SK-N-SH treated with all-trans-retinoic acid at 6 μM for 48 hours (cell line): ENCODE results near the gene IRX2.

Source experiments
- ATAC-seq: fragments of 200-7000 bp; cut with Tn5 transposase; 3 replicates; pipeline ENCODE4 v1.9.1; 2020; ENCODE audit warnings: mild to moderate bottlenecking, moderate library complexity
- ARNTL ChIP-seq: fragments of 450-650 bp; formaldehyde crosslinking; IDR thresholded peaks from 2 replicates; pipeline ENCODE4 v1.5.0; 2020; ENCODE audit warnings: low read depth, mild to moderate bottlenecking, moderate library complexity, borderline replicate concordance
- BACH2 ChIP-seq: fragments of 250-450 bp; sonication (Bioruptor Pico); IDR thresholded peaks from 2 replicates; pipeline ENCODE4 v1.9.0; 2021; ENCODE audit warnings: mild to moderate bottlenecking, borderline replicate concordance
- CSDC2 ChIP-seq: fragments of 250-450 bp; sonication (Bioruptor Pico); IDR thresholded peaks from 2 replicates; pipeline ENCODE4 v1.5.0; 2020; ENCODE audit warnings: mild to moderate bottlenecking, moderate library complexity
- ESRRG ChIP-seq: fragments of 250-450 bp; sonication (Bioruptor Pico); IDR thresholded peaks from 2 replicates; pipeline ENCODE4 v1.6.1; 2021; ENCODE audit warnings: mild to moderate bottlenecking
- GLIS3 ChIP-seq: fragments of 250-450 bp; sonication (Bioruptor Pico); IDR thresholded peaks from 2 replicates; pipeline ENCODE4 v1.5.0; 2020; ENCODE audit warnings: mild to moderate bottlenecking, moderate library complexity
- ISL1 ChIP-seq: fragments of 250-450 bp; sonication (Bioruptor Pico); IDR thresholded peaks from 2 replicates; pipeline ENCODE4 v2.1.2; 2022; ENCODE audit warnings: mild to moderate bottlenecking, moderate library complexity
- PPARA ChIP-seq: fragments of 250-450 bp; sonication (Bioruptor Pico); IDR thresholded peaks from 2 replicates; pipeline ENCODE4 v1.5.0; 2020; ENCODE audit warnings: mild to moderate bottlenecking, borderline replicate concordance
- SNAI2 ChIP-seq: fragments of 250-450 bp; sonication (Bioruptor Pico); IDR thresholded peaks from 2 replicates; pipeline ENCODE4 v1.5.0; 2020; ENCODE audit warnings: mild to moderate bottlenecking, moderate library complexity
- TCF4 ChIP-seq: fragments of 250-450 bp; sonication (Bioruptor Pico); IDR thresholded peaks from 2 replicates; pipeline ENCODE4 v1.8.0; 2021; ENCODE audit warnings: mild to moderate bottlenecking, moderate library complexity, borderline replicate concordance
- TOX ChIP-seq: fragments of 250-450 bp; sonication (Bioruptor Pico); IDR thresholded peaks from 2 replicates; pipeline ENCODE4 v1.8.0; 2021; ENCODE audit warnings: mild to moderate bottlenecking, moderate library complexity, borderline replicate concordance
- ZC3H10 ChIP-seq: fragments of 250-450 bp; sonication (Bioruptor Pico); IDR thresholded peaks from 2 replicates; pipeline ENCODE4 v1.5.1; 2021; ENCODE audit warnings: mild to moderate bottlenecking, moderate library complexity
- ZFP30 ChIP-seq: fragments of 450-650 bp; formaldehyde crosslinking; IDR thresholded peaks from 2 replicates; pipeline ENCODE4 v1.5.0; 2022; ENCODE audit warnings: mild to moderate bottlenecking, moderate library complexity
- ZNF565 ChIP-seq: fragments of 450-650 bp; formaldehyde crosslinking; conservative IDR thresholded peaks from 2 replicates; pipeline ENCODE4 v1.5.0; 2020; ENCODE audit warnings: low read depth, mild to moderate bottlenecking, moderate library complexity
- ZNF70 ChIP-seq: fragments of 450-650 bp; formaldehyde crosslinking; IDR thresholded peaks from 2 replicates; pipeline ENCODE4 v1.5.0; 2020; ENCODE audit warnings: mild to moderate bottlenecking, moderate library complexity
- ZNF8 ChIP-seq: fragments of 450-650 bp; formaldehyde crosslinking; IDR thresholded peaks from 2 replicates; pipeline ENCODE4 v1.5.0; 2020; ENCODE audit warnings: mild to moderate bottlenecking, moderate library complexity
- TF ChIP-seq, protein P1 (sequence below): fragments of 250-450 bp; sonication (Bioruptor Pico); IDR thresholded peaks from 2 replicates; pipeline ENCODE4 v1.5.1; 2020; ENCODE audit warnings: low read depth, mild to moderate bottlenecking, moderate library complexity
- TF ChIP-seq, protein P2 (sequence below): fragments of 250-450 bp; sonication (Bioruptor Pico); IDR thresholded peaks from 2 replicates; pipeline ENCODE4 v1.5.0; 2020; ENCODE audit warnings: mild to moderate bottlenecking, moderate library complexity
- TF ChIP-seq, protein P3 (sequence below): fragments of 250-450 bp; sonication (Bioruptor Pico); IDR thresholded peaks from 2 replicates; pipeline ENCODE4 v1.5.1; 2021; ENCODE audit warnings: mild to moderate bottlenecking, moderate library complexity
- TF ChIP-seq, protein P4 (sequence below): fragments of 250-450 bp; sonication (Bioruptor Pico); IDR thresholded peaks from 2 replicates; pipeline ENCODE4 v1.8.0; 2020; ENCODE audit warnings: mild to moderate bottlenecking, moderate library complexity, borderline replicate concordance
- TF ChIP-seq, protein P5 (sequence below): fragments of 250-450 bp; sonication (Bioruptor Pico); IDR thresholded peaks from 2 replicates; pipeline ENCODE4 v1.8.0; 2021; ENCODE audit warnings: low read depth, mild to moderate bottlenecking, moderate library complexity, borderline replicate concordance

IRX2 gene

DNA sequence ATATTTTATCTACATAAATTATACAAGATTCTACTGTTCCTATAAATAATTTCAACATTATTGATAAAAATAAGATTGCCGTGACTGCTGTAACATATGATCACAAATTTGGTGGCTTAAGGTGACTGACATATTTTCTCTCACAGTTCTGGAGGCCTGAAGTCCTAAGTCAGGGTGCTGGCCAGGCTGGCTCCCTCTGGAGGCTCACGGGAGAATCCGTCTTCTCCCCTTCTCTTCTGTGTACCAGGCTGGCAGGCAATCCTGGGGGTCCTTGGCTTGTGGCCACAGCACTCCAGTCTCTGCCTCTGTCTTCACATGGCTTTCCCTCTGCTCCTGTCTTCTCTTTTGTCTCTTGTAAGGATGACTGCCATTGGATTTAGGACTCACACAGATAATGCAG is 31.7 kb upstream of the IRX2 start (continued):
- TF ChIP-seq, protein P1, sequence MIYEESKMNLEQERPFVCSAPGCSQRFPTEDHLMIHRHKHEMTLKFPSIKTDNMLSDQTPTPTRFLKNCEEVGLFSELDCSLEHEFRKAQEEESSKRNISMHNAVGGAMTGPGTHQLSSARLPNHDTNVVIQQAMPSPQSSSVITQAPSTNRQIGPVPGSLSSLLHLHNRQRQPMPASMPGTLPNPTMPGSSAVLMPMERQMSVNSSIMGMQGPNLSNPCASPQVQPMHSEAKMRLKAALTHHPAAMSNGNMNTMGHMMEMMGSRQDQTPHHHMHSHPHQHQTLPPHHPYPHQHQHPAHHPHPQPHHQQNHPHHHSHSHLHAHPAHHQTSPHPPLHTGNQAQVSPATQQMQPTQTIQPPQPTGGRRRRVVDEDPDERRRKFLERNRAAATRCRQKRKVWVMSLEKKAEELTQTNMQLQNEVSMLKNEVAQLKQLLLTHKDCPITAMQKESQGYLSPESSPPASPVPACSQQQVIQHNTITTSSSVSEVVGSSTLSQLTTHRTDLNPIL, result no peak
- TF ChIP-seq PPARA, result no peak
- TF ChIP-seq SNAI2 (CRISPR knock-in tag), result no peak

DNA sequence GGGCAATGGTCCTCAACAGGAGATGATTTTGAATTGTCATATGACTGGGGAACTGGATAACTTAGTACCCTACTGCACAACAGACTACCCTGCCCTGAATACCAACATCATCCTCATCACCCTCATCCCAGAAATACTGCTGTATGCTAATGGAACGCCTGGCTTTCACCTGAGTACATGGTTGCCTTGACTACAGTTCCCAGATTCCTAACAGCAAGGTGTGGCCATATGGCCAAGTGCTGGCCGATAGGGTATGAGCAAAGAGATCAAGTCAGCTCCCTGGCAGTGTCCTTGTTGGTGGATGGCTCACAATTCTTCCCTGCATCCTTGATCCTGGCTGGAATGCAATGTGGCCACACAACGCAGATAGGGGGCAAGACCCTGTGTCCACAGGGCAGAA is 31.2 kb upstream of the IRX2 start:
- TF ChIP-seq, protein P2, sequence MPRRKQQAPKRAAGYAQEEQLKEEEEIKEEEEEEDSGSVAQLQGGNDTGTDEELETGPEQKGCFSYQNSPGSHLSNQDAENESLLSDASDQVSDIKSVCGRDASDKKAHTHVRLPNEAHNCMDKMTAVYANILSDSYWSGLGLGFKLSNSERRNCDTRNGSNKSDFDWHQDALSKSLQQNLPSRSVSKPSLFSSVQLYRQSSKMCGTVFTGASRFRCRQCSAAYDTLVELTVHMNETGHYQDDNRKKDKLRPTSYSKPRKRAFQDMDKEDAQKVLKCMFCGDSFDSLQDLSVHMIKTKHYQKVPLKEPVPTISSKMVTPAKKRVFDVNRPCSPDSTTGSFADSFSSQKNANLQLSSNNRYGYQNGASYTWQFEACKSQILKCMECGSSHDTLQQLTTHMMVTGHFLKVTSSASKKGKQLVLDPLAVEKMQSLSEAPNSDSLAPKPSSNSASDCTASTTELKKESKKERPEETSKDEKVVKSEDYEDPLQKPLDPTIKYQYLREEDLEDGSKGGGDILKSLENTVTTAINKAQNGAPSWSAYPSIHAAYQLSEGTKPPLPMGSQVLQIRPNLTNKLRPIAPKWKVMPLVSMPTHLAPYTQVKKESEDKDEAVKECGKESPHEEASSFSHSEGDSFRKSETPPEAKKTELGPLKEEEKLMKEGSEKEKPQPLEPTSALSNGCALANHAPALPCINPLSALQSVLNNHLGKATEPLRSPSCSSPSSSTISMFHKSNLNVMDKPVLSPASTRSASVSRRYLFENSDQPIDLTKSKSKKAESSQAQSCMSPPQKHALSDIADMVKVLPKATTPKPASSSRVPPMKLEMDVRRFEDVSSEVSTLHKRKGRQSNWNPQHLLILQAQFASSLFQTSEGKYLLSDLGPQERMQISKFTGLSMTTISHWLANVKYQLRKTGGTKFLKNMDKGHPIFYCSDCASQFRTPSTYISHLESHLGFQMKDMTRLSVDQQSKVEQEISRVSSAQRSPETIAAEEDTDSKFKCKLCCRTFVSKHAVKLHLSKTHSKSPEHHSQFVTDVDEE, result no peak
- no peak for TF ChIP-seq ZC3H10
- TF ChIP-seq TCF4 (CRISPR knock-in tag), result no peak
- TF ChIP-seq ZNF565 (CRISPR knock-in tag), result no peak
- no peak for TF ChIP-seq ZFP30 (CRISPR knock-in tag)
- TF ChIP-seq, protein P3, sequence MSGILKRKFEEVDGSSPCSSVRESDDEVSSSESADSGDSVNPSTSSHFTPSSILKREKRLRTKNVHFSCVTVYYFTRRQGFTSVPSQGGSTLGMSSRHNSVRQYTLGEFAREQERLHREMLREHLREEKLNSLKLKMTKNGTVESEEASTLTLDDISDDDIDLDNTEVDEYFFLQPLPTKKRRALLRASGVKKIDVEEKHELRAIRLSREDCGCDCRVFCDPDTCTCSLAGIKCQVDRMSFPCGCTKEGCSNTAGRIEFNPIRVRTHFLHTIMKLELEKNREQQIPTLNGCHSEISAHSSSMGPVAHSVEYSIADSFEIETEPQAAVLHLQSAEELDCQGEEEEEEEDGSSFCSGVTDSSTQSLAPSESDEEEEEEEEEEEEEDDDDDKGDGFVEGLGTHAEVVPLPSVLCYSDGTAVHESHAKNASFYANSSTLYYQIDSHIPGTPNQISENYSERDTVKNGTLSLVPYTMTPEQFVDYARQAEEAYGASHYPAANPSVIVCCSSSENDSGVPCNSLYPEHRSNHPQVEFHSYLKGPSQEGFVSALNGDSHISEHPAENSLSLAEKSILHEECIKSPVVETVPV, result no peak
- no peak for TF ChIP-seq ISL1 (CRISPR knock-in tag)
- TF ChIP-seq, protein P4, sequence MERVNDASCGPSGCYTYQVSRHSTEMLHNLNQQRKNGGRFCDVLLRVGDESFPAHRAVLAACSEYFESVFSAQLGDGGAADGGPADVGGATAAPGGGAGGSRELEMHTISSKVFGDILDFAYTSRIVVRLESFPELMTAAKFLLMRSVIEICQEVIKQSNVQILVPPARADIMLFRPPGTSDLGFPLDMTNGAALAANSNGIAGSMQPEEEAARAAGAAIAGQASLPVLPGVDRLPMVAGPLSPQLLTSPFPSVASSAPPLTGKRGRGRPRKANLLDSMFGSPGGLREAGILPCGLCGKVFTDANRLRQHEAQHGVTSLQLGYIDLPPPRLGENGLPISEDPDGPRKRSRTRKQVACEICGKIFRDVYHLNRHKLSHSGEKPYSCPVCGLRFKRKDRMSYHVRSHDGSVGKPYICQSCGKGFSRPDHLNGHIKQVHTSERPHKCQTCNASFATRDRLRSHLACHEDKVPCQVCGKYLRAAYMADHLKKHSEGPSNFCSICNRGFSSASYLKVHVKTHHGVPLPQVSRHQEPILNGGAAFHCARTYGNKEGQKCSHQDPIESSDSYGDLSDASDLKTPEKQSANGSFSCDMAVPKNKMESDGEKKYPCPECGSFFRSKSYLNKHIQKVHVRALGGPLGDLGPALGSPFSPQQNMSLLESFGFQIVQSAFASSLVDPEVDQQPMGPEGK, result no peak
- TF ChIP-seq, protein P1, result no peak
- TF ChIP-seq ZNF70 (CRISPR knock-in tag), result no peak
- no peak for TF ChIP-seq BACH2
- no peak for TF ChIP-seq SNAI2 (CRISPR knock-in tag)
- no peak for ATAC-seq

DNA sequence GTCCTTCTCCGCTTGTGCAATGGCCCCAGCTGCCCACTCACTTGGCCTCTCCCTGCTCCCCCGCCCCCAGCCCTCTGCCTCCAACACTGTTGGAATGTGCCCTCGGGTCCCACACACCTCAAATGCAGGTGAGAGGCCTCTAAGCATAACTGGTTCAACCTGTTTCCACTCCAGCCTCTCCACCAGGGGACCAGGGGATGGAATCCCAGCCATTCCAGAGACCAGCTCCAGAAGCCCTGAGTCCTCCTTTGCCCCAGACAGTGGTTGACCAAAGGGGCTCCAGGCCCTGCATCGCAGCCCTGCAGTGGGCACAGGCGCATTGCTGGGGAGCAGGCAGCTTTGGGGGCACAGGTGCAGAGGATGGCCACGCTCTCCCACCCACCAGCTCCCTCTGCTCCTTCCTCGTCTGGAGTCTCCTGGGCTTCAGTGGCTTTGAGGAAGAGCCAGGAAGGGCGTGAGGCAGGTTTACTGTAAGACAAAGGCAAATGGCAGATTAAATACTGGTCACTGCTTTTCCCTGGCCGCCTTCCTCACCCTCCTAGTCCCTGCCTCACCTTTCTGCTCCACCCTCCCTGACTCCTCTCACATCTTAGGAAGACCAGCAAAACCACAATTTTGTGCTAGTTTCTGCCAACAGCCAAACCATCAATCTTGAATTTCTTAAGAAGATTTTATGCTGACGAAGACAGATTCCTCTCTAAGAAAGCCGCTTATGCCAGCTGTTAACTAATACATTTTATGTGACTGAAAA is 29.1 kb upstream of the IRX2 start:
- no peak for ATAC-seq
- TF ChIP-seq ZNF8 (CRISPR knock-in tag) (no peak), BACH2 (no peak), ZC3H10 (no peak), TOX (CRISPR knock-in tag) (no peak), CSDC2 (CRISPR knock-in tag) (no peak), SNAI2 (CRISPR knock-in tag) (no peak), PPARA (no peak), GLIS3 (no peak), ARNTL (CRISPR knock-in tag) (no peak), ESRRG (CRISPR knock-in tag) (no peak)
- TF ChIP-seq, protein P5, sequence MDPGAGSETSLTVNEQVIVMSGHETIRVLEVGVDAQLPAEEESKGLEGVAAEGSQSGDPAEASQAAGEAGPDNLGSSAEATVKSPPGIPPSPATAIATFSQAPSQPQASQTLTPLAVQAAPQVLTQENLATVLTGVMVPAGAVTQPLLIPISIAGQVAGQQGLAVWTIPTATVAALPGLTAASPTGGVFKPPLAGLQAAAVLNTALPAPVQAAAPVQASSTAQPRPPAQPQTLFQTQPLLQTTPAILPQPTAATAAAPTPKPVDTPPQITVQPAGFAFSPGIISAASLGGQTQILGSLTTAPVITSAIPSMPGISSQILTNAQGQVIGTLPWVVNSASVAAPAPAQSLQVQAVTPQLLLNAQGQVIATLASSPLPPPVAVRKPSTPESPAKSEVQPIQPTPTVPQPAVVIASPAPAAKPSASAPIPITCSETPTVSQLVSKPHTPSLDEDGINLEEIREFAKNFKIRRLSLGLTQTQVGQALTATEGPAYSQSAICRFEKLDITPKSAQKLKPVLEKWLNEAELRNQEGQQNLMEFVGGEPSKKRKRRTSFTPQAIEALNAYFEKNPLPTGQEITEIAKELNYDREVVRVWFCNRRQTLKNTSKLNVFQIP, result no peak
- TF ChIP-seq, protein P3, result no peak
- TF ChIP-seq, protein P2, result no peak
